Progenitor cell of endocrine pancreas (in vitro differentiated cells): ENCODE measurements around the gene IPP. TPM values are rescaled to one million over a fixed set of nuclear protein-coding genes. Genes with fewer than 3 reads are reported as not detected.

Source experiments
- DNase-seq: peaks from one replicate; pipeline ENCODE4 v3.0.0; 2021; ENCODE audit warnings: low spot score; ENCODE audit not compliant: unreplicated experiment
- H3K27ac Mint-ChIP-seq: 2 replicates; pipeline ENCODE4 v1.8.0; 2021; ENCODE audit warnings: mild to moderate bottlenecking, moderate library complexity, mixed read lengths
- H3K27me3 Mint-ChIP-seq: 2 replicates; pipeline ENCODE4 v1.8.0; 2021; ENCODE audit warnings: mixed read lengths
- H3K36me3 Mint-ChIP-seq: 2 replicates; pipeline ENCODE4 v1.8.0; 2022; ENCODE audit warnings: mixed read lengths; ENCODE audit not compliant: insufficient read depth
- H3K4me1 Mint-ChIP-seq: 2 replicates; pipeline ENCODE4 v1.8.0; 2021; ENCODE audit warnings: low read depth, mixed read lengths
- H3K4me3 Mint-ChIP-seq: 2 replicates; pipeline ENCODE4 v1.8.0; 2021; ENCODE audit warnings: low read depth, mild to moderate bottlenecking, moderate library complexity, mixed read lengths
- H3K9me3 Mint-ChIP-seq: 2 replicates; pipeline ENCODE4 v1.8.0; 2021; ENCODE audit warnings: low read depth, mixed read lengths
- CTCF ChIP-seq: fragments of 200-600 bp; sonication (generic); IDR thresholded peaks from one replicate; pipeline ENCODE4 v1.5.0; 2021; ENCODE audit warnings: antibody characterized with exemption, mild to moderate bottlenecking; ENCODE audit not compliant: unreplicated experiment
- total RNA-seq: library from RNA; stranded (reverse); gene quantifications from 2 replicates; pipeline ENCODE4 v1.2.1, GENCODE V29; 2021

IPP gene
- total RNA-seq, 1 donor from 2014 or later = 21.0 TPM

GRCh38 chr1:45686015-45686287, 64.5 kb downstream of the IPP start:
- peak overlapping the region; percentile 99 for H3K4me3 Mint-ChIP-seq
- TF ChIP-seq CTCF = peak; percentile 42
- peak; percentile 19 for DNase-seq
- H3K9me3 Mint-ChIP-seq = no peaks in the 10 kb centered on the region
- peak overlapping the region; percentile 100 for H3K27ac Mint-ChIP-seq
- H3K4me1 Mint-ChIP-seq = peaks cover 35% of the 10 kb centered on the region
- no peaks in the 10 kb centered on the region for H3K27me3 Mint-ChIP-seq
- peaks cover under 1% of the 10 kb centered on the region for H3K36me3 Mint-ChIP-seq

GRCh38 chr1:45685308-45686014, 65.0 kb downstream of the IPP start:
- H3K4me3 Mint-ChIP-seq = peak overlapping the region; percentile 99
- TF ChIP-seq CTCF = no peak
- H3K27me3 Mint-ChIP-seq = no peaks in the 10 kb centered on the region
- no peaks in the 10 kb centered on the region for H3K9me3 Mint-ChIP-seq
- H3K4me1 Mint-ChIP-seq = peaks cover 40% of the 10 kb centered on the region
- peak overlapping the region; percentile 100 for H3K27ac Mint-ChIP-seq
- DNase-seq = no peak
- no peaks in the 10 kb centered on the region for H3K36me3 Mint-ChIP-seq

GRCh38 chr1:45684402-45684801, 66.1 kb downstream of the IPP start:
- peak overlapping the region; percentile 100 for H3K27ac Mint-ChIP-seq
- DNase-seq = no peak
- no peak for TF ChIP-seq CTCF
- no peaks in the 10 kb centered on the region for H3K36me3 Mint-ChIP-seq
- H3K4me1 Mint-ChIP-seq = peaks cover 41% of the 10 kb centered on the region
- H3K27me3 Mint-ChIP-seq = no peaks in the 10 kb centered on the region
- H3K9me3 Mint-ChIP-seq = no peaks in the 10 kb centered on the region
- peak overlapping the region; percentile 99 for H3K4me3 Mint-ChIP-seq

- H3K9me3 Mint-ChIP-seq = no peaks in the 10 kb centered on the region
- no peaks in the 10 kb centered on the region for H3K27me3 Mint-ChIP-seq
- no peaks in the 10 kb centered on the region for H3K36me3 Mint-ChIP-seq
- H3K27ac Mint-ChIP-seq = no peak overlapping the region
- H3K4me3 Mint-ChIP-seq = peak overlapping the region; percentile 37
- H3K4me1 Mint-ChIP-seq = peaks cover 48% of the 10 kb centered on the region
- TF ChIP-seq CTCF = no peak
- no peak for DNase-seq
Measured at GRCh38 chr1:45682942-45683341, 67.5 kb downstream of the IPP start.

- Mint-ChIP-seq H3K27me3 (no peaks in the 10 kb centered on the region), H3K4me3 (no peak overlapping the region), H3K36me3 (no peaks in the 10 kb centered on the region), H3K4me1 (peaks cover 51% of the 10 kb centered on the region), H3K9me3 (no peaks in the 10 kb centered on the region), H3K27ac (no peak overlapping the region)
- TF ChIP-seq CTCF = no peak
- DNase-seq = no peak
Measured at GRCh38 chr1:45679123-45679522, 71.3 kb downstream of the IPP start.
